Measurements from ENCODE around the gene VAV2. TPM values are rescaled to one million over a fixed set of nuclear protein-coding genes. Genes with fewer than 3 reads are reported as not detected.
A peak's percentile ranks its signal among the peaks of the same experiment; 100 is the strongest.

Gene VAV2
- total and polyA plus RNA-seq, 2 of the 4 experiments (the other 2 are of a cell fraction), result 10.8 to 13.4 TPM

DNA sequence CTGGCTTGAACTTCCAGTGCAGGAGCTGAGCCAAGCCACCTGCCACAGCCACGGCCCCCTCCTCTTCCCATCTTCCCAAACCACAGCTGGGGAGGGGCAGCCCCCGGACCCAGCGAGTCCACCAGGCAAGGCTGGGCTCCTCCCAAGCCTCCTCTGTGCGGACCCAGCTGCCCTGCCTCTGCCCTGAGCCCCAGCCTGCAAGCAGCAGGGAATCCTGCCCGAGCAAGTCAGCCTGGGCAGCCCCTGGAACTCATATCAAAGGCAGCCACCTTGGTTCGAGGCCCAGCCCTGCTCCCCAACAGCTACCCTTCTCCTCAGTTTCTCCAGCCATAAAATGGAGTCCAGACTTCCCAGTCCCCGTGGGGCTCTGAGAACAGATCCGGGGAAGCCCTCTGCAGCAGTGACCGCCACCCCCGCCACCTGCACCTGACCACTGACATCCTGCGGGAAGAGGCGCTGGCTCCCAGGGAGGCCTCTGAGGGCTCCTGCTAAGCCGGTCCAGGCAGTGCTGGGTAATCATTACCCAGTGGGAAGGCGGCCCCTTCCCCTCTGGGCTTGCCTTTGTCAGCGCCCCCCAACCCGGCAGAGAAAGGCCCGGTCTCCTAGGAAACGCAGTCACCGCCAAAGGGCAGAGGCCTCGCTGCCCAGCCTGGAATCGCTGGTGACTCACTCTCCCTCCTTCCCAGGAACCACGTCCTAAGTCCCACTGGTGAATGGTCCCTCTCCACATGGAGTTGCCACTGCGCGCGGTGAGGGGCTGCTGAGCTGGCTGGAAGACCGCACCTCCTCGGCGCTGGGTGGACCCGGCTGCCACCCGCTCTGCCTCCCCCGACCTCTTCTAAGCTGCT is 1.5 kb downstream of the VAV2 start:
- intact Hi-C loops (cut with micrococcal nuclease), result loop anchor here (5.0 kb wide), 1 partner anchor 583 kb away; no protein-coding TSS in a partner anchor
- H3K4me2 ChIP-seq (ENCODE audit: low read depth, low read length), result peak overlapping the region; percentile 75
- in situ Hi-C loops (cut with MboI; ENCODE audit: low sequenced_read_pairs), result loop anchor here (5.0 to 10.0 kb wide), 2 partner anchors 203 to 456 kb away; partner anchors contain the start of gene ADAMTSL2
- ChIA-PET POLR2A (ENCODE audit: unreplicated experiment) (no interaction called here), CTCF (no interaction called here)
- peak overlapping the region in 1 of 2 experiments; percentile 6; a peak in 1 of 4 replicates for H4K8ac ChIP-seq (ENCODE audit: low read depth in 2 of 2, low read length in 2 of 2)
- DNase-seq (peak; percentile 85), ATAC-seq (ENCODE audit: low read depth) (peak; percentile 19)
- no peaks in the 10 kb centered on the region for H3K36me3 ChIP-seq (ENCODE audit: control insufficient read depth, insufficient read depth, low read length)
- peak overlapping the region; percentile 75 for H3K27ac ChIP-seq (ENCODE audit: insufficient read depth, low read length)
- H3K9ac ChIP-seq (ENCODE audit: low read depth, low read length), result peak overlapping the region; percentile 63
- peak overlapping the region; percentile 76 for H2BK5ac ChIP-seq (ENCODE audit: low read depth, low read length, poor library complexity, severe bottlenecking)
- BruUV-seq (replicated peaks), result no TSS peak
- H3K23ac ChIP-seq (ENCODE audit: low read depth, low read length), result peak overlapping the region; percentile 58
- H3K4me3 ChIP-seq (ENCODE audit: insufficient read depth, low read depth, low read length), result peak overlapping the region; percentile 73
- H3K56ac ChIP-seq (ENCODE audit: extremely low read depth, insufficient read depth, low read length), result peak overlapping the region; percentile 10; the same call in 1 of the 2 replicates
- no peaks in the 10 kb centered on the region for H3K9me3 ChIP-seq (ENCODE audit: control insufficient read depth, insufficient read depth, low read length)
- H3K14ac ChIP-seq (replicated peaks; ENCODE audit: low read depth, low read length), result peak overlapping the region; percentile 29
- peaks cover 11% of the 10 kb centered on the region; the same call in 1 of the 2 replicates for H3K4me1 ChIP-seq (ENCODE audit: control insufficient read depth, insufficient read depth, low read length)
- no peaks in the 10 kb centered on the region for H3K27me3 ChIP-seq (ENCODE audit: control insufficient read depth, insufficient read depth, low read length)
- H2AK9ac ChIP-seq (replicated peaks; ENCODE audit: low read depth, low read length, poor library complexity), result peak overlapping the region; percentile 99
- H3K4ac ChIP-seq (ENCODE audit: low read depth, low read length), result peak overlapping the region; percentile 59
- dilution Hi-C loops (cut with HindIII; ENCODE audit: low sequenced_read_pairs, unreplicated experiment), result no loop called here
- H4K91ac ChIP-seq (ENCODE audit: insufficient read depth, low read depth, low read length), result peak overlapping the region; percentile 70
- H2AFZ ChIP-seq (replicated peaks; ENCODE audit: low read length, poor library complexity), result peak overlapping the region; percentile 86
- TF ChIP-seq, protein P1, sequence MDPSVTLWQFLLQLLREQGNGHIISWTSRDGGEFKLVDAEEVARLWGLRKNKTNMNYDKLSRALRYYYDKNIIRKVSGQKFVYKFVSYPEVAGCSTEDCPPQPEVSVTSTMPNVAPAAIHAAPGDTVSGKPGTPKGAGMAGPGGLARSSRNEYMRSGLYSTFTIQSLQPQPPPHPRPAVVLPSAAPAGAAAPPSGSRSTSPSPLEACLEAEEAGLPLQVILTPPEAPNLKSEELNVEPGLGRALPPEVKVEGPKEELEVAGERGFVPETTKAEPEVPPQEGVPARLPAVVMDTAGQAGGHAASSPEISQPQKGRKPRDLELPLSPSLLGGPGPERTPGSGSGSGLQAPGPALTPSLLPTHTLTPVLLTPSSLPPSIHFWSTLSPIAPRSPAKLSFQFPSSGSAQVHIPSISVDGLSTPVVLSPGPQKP (IDR thresholded peaks at IDR 0.05; ENCODE audit: borderline replicate concordance, low read depth, low read length), result no peak
- TF ChIP-seq RCOR1 (IDR thresholded peaks at IDR 0.05; ENCODE audit: insufficient replicate concordance, low read length) (no peak), RAD21 (IDR thresholded peaks at IDR 0.05; ENCODE audit: low read length) (no peak), MXI1 (IDR thresholded peaks at IDR 0.05; ENCODE audit: borderline replicate concordance, low read depth, low read length) (peak; percentile 86; the same call in 1 of the 2 replicates), POLR2A (IDR thresholded peaks at IDR 0.05; ENCODE audit: low read depth, low read length) (peak; percentile 68), SMC3 (IDR thresholded peaks at IDR 0.05; ENCODE audit: low read depth, low read length) (no peak; the same call in 1 of the 2 replicates), NFE2L2 (IDR thresholded peaks at IDR 0.05; ENCODE audit: low read depth, low read length) (no peak), FOS (IDR thresholded peaks at IDR 0.05; ENCODE audit: low read depth, low read length) (peak; percentile 69), CHD1 (IDR thresholded peaks at IDR 0.05; ENCODE audit: low read depth, low read length) (no peak), RFX5 (IDR thresholded peaks at IDR 0.05; ENCODE audit: low read depth, low read length) (no peak), MAZ (IDR thresholded peaks at IDR 0.05; ENCODE audit: borderline replicate concordance, low read depth, low read length) (0 out of 2 replicates have a peak, but pooled peaks have one; percentile 15)
- H2BK120ac ChIP-seq (ENCODE audit: low read depth, low read length), result peak overlapping the region; percentile 20; the same call in 1 of the 2 replicates
- peak overlapping the region; percentile 80 for H2AK5ac ChIP-seq (ENCODE audit: low read depth, low read length)
- WGBS, 2 experiments (ENCODE audit: extremely low coverage in 2 of 2, insufficient read length in 1 of 2), result 19% methylated on average over 3 of the region's 31 CpGs; no CpG with 5 or more reads in 1 of the 2 experiments
- H2BK20ac ChIP-seq (ENCODE audit: low read depth, low read length), result 0 out of 2 replicates have a peak overlapping the region, but pooled peaks have one; percentile 14
- H4K5ac ChIP-seq (ENCODE audit: low read depth, low read length), result no peak overlapping the region
- H2BK15ac ChIP-seq (ENCODE audit: low read depth, low read length), result no peak overlapping the region
- H3K9me1 ChIP-seq (ENCODE audit: insufficient read depth, low read length), result peaks cover 17% of the 10 kb centered on the region
- H4K20me1 ChIP-seq (ENCODE audit: insufficient read depth, low read length), result peaks cover 60% of the 10 kb centered on the region
- H3K18ac ChIP-seq (ENCODE audit: low read depth, low read length), result no peak overlapping the region
- H3K79me1 ChIP-seq (ENCODE audit: low read depth in 1 of 2, low read length in 2 of 2), result peaks cover 11 to 63% of the 10 kb centered on the region in 2 experiments
